ENCODE data around the gene ASXL2.

Gene ASXL2

DNA sequence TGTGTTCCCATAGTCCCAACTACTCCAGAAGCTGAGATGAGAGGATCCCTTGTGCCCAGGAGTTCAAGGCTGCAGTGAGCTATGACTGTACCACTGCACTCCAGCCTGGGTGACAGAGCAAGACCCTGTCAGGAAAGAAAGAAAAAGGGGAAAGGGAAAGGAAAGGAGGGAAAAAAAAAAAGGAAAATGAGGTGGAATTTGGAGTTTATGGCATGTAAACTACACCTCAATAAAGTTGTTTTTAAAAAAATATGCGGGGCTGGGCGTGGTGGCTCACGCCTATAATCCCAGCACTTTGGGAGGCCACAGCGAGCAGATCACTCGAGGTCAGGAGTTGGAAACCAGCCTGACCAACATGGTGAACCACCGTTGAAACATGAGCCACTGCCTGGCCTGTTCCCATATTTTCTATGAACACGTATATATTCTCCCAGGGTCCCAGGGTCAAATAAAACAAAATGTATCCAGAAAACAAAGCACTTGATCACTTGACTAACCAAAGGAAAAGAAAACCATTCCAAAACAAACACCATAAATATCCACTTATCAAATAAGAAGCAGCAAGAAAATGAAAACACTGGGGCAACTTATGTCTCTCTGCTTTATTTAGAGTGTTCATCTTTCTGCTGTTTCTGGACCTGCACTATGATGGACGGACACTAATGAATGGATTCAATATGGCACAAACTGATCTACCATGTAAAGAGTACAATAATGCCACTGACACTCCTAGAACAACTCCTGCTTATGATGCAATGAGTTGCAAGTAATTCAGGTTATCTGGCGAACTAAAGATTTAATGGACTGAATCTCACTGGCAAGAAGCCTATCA, 56.8 kb downstream of the ASXL2 start:
- Histone ChIP-seq H3K9me3 (ENCODE audit: severe bottlenecking) (no peaks in the 10 kb centered on the region), H3K4me3 (ENCODE audit: severe bottlenecking) (no peak overlapping the region), H3K36me3 (ENCODE audit: low read depth) (no peaks in the 10 kb centered on the region), H3K27ac (ENCODE audit: poor library complexity, severe bottlenecking) (no peak overlapping the region), H3K27me3 (ENCODE audit: insufficient read depth, poor library complexity, severe bottlenecking) (no peaks in the 10 kb centered on the region), H3K4me1 (ENCODE audit: insufficient read depth, poor library complexity, severe bottlenecking) (peaks cover 2% of the 10 kb centered on the region)
- ATAC-seq (ENCODE audit: low read depth) = no peak
- TF ChIP-seq, protein P1, sequence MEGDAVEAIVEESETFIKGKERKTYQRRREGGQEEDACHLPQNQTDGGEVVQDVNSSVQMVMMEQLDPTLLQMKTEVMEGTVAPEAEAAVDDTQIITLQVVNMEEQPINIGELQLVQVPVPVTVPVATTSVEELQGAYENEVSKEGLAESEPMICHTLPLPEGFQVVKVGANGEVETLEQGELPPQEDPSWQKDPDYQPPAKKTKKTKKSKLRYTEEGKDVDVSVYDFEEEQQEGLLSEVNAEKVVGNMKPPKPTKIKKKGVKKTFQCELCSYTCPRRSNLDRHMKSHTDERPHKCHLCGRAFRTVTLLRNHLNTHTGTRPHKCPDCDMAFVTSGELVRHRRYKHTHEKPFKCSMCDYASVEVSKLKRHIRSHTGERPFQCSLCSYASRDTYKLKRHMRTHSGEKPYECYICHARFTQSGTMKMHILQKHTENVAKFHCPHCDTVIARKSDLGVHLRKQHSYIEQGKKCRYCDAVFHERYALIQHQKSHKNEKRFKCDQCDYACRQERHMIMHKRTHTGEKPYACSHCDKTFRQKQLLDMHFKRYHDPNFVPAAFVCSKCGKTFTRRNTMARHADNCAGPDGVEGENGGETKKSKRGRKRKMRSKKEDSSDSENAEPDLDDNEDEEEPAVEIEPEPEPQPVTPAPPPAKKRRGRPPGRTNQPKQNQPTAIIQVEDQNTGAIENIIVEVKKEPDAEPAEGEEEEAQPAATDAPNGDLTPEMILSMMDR (IDR thresholded peaks at IDR 0.05; ENCODE audit: poor library complexity, severe bottlenecking) = no peak
- no peak for DNase-seq (ENCODE audit: low spot score)

DNA sequence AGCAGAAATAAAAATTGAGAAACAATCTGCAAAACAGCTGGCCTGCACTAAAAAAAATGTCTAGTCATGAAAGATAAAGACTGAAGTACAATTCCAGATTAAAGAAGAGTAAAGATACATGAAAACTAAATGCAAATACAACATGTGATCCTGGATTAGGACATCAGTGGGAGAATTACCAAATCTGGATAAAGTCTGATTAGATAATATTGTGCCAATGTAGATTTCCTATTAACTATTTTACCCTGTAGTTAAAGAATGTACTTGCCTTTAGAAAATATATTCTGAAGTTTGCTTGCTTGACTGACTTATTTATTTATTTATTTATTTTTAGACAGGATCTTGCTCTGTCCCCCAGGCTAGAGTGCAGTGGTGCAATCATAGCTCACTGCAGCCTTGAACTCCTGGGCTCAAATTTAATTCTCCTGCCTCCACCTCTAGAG, 58.7 kb downstream of the ASXL2 start:
- Histone ChIP-seq H3K36me3 (ENCODE audit: low read depth) (no peaks in the 10 kb centered on the region), H3K27ac (ENCODE audit: poor library complexity, severe bottlenecking) (no peak overlapping the region), H3K27me3 (ENCODE audit: insufficient read depth, poor library complexity, severe bottlenecking) (no peaks in the 10 kb centered on the region), H3K9me3 (ENCODE audit: severe bottlenecking) (no peaks in the 10 kb centered on the region), H3K4me1 (ENCODE audit: insufficient read depth, poor library complexity, severe bottlenecking) (peaks cover 2% of the 10 kb centered on the region), H3K4me3 (ENCODE audit: severe bottlenecking) (no peak overlapping the region)
- DNase-seq (ENCODE audit: low spot score) (no peak), ATAC-seq (ENCODE audit: low read depth) (no peak)
- TF ChIP-seq, protein P1 (IDR thresholded peaks at IDR 0.05; ENCODE audit: poor library complexity, severe bottlenecking) = no peak

DNA sequence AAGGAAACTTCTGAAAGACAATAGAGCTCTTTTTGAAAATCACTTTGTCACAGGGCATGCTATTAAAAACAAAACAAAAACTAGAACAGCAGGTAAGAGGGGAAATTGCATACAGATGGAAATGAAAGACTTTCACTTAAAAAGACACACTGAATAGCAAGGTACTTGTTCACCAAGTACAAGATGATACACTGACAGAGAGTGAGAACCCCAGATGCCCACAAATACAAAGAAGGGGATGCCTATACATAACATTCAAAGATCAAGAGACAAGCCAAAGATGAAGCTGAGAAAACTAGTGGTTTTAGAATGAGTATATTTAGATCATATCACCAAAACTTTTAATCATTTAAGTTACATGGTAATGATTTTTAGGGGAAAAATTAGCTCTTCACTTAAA, 60.7 kb downstream of the ASXL2 start:
- Histone ChIP-seq H3K27me3 (ENCODE audit: insufficient read depth, poor library complexity, severe bottlenecking) (no peaks in the 10 kb centered on the region), H3K4me1 (ENCODE audit: insufficient read depth, poor library complexity, severe bottlenecking) (no peaks in the 10 kb centered on the region), H3K27ac (ENCODE audit: poor library complexity, severe bottlenecking) (no peak overlapping the region), H3K36me3 (ENCODE audit: low read depth) (no peaks in the 10 kb centered on the region), H3K9me3 (ENCODE audit: severe bottlenecking) (no peaks in the 10 kb centered on the region), H3K4me3 (ENCODE audit: severe bottlenecking) (no peak overlapping the region)
- ATAC-seq (ENCODE audit: low read depth) (no peak), DNase-seq (ENCODE audit: low spot score) (no peak)
- TF ChIP-seq, protein P1 (IDR thresholded peaks at IDR 0.05; ENCODE audit: poor library complexity, severe bottlenecking) = no peak

DNA sequence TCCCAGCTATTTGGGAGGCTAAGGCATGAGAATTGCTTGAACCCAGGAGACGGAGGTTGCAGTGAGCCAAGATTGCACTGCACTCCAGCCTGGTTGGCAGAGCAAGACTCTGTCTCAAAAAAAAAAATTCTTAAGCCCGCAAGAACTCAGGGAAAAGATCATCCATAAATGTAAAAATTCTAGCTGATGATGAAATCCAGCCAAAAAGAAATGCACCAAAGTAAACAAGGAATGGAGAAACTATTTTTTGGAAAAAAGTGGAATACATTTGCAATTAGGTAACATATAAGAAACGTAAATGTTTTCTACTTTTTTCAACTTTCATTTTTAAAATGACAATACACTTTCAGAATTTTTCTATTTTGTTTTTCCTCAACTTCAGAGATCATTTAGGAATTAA, 61.3 kb downstream of the ASXL2 start:
- H3K4me1 ChIP-seq (ENCODE audit: insufficient read depth, poor library complexity, severe bottlenecking) = no peaks in the 10 kb centered on the region
- DNase-seq (ENCODE audit: low spot score) (no peak), ATAC-seq (ENCODE audit: low read depth) (no peak)
- no peak overlapping the region for H3K4me3 ChIP-seq (ENCODE audit: severe bottlenecking)
- H3K27me3 ChIP-seq (ENCODE audit: insufficient read depth, poor library complexity, severe bottlenecking) = no peaks in the 10 kb centered on the region
- no peak overlapping the region for H3K27ac ChIP-seq (ENCODE audit: poor library complexity, severe bottlenecking)
- TF ChIP-seq, protein P1 (IDR thresholded peaks at IDR 0.05; ENCODE audit: poor library complexity, severe bottlenecking) = no peak
- no peaks in the 10 kb centered on the region for H3K36me3 ChIP-seq (ENCODE audit: low read depth)
- H3K9me3 ChIP-seq (ENCODE audit: severe bottlenecking) = no peaks in the 10 kb centered on the region

DNA sequence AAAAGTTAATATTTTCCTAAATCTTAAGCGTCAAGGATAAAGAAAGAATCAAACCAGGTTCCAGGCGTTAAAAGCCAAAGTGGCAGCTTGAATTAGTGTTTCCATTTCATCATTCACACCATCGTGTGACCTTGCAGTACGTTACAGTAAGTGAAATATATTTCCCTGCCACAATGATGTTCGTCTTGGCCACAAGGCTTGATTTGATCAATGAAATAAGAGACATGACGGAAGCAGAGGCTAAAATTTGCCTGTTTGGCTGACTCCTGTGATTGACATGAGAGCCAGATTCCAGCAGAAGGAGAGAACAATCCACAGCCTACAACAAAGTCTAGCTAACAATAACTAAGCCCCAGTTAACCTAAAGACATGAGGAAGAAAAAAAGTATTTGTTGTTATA, 62.0 kb downstream of the ASXL2 start:
- DNase-seq (ENCODE audit: low spot score) (no peak), ATAC-seq (ENCODE audit: low read depth) (no peak)
- Histone ChIP-seq H3K4me3 (ENCODE audit: severe bottlenecking) (no peak overlapping the region), H3K27ac (ENCODE audit: poor library complexity, severe bottlenecking) (no peak overlapping the region), H3K27me3 (ENCODE audit: insufficient read depth, poor library complexity, severe bottlenecking) (no peaks in the 10 kb centered on the region), H3K4me1 (ENCODE audit: insufficient read depth, poor library complexity, severe bottlenecking) (no peaks in the 10 kb centered on the region), H3K36me3 (ENCODE audit: low read depth) (no peaks in the 10 kb centered on the region), H3K9me3 (ENCODE audit: severe bottlenecking) (no peaks in the 10 kb centered on the region)
- TF ChIP-seq, protein P1 (IDR thresholded peaks at IDR 0.05; ENCODE audit: poor library complexity, severe bottlenecking) = no peak
